AG04450 (cell line): Measurements from ENCODE around the gene FAM193B. TPM values are rescaled to one million over a fixed set of nuclear protein-coding genes. Genes with fewer than 3 reads are reported as not detected.

Experiments
- CTCF ChIA-PET: fragments of 300-600, 350-600 bp; formaldehyde crosslinking; extraction: SDS; loops from one replicate; lab custom pipeline; 2022; ENCODE audit warnings: antibody characterized with exemption, inconsistent platforms; lab: Charles Lee
- POLR2A ChIA-PET: fragments of 350-600 bp; formaldehyde crosslinking; extraction: SDS; loops from one replicate; lab custom pipeline; 2021; ENCODE audit warnings: antibody characterized with exemption, inconsistent platforms; lab: Yijun Ruan, JAX
- DNase-seq: peaks from one replicate; pipeline ENCODE4 v3.0.0-alpha.2; 2011; ENCODE audit warnings: low read depth, low spot score
- H3K27ac ChIP-seq: one replicate; pipeline ENCODE4 v1.5.1; 2012; ENCODE audit warnings: low read depth, low read length, control low read depth
- H3K27me3 ChIP-seq: one replicate; pipeline ENCODE4 v1.6.0; 2012; ENCODE audit warnings: low read length; ENCODE audit not compliant: control insufficient read depth, insufficient read depth
- H3K4me3 ChIP-seq: 2 replicates; pipeline ENCODE4 v1.5.1; 2011; ENCODE audit warnings: mild to moderate bottlenecking, low read depth, low read length, control low read depth
- H3K9me3 ChIP-seq: 2 replicates; pipeline ENCODE4 v1.5.1; 2012; ENCODE audit warnings: low read length; ENCODE audit not compliant: control insufficient read depth, insufficient read depth
- CTCF ChIP-seq: IDR thresholded peaks from 2 replicates; pipeline ENCODE4 v1.5.1; 2011; ENCODE audit warnings: low read depth, low read length, control low read depth, inconsistent platforms
- polyA plus RNA-seq: library from polyadenylated mRNA; depleted of rRNA; stranded (reverse); fragments of >200 nt; gene quantifications from 2 replicates; pipeline ENCODE4 v1.2.3, GENCODE V29; 2011

Gene FAM193B
- polyA plus RNA-seq, 1 experiment, result 30.1 TPM

- ChIA-PET POLR2A (no interaction called here), CTCF (interaction anchor here (1.1 kb wide), 1 partner anchor 23 kb away, joined by 4 read pairs; no protein-coding TSS in a partner anchor)
- Histone ChIP-seq H3K9me3 (no peaks in the 10 kb centered on the region; the same call in 1 of the 2 replicates), H3K27me3 (no peaks in the 10 kb centered on the region), H3K27ac (no peak overlapping the region), H3K4me3 (no peak overlapping the region)
- no peak for DNase-seq
- TF ChIP-seq CTCF, result no peak
These were observed 30.4 kb downstream of the FAM193B start for GRCh38 chr5:177523711-177524538.

GRCh38 chr5:177520916-177521513 lies 33.3 kb downstream of the FAM193B start:
- Histone ChIP-seq H3K9me3 (no peaks in the 10 kb centered on the region; the same call in 1 of the 2 replicates), H3K27ac (no peak overlapping the region), H3K27me3 (no peaks in the 10 kb centered on the region), H3K4me3 (no peak overlapping the region)
- POLR2A ChIA-PET, result interaction anchor here (0.6 to 1.3 kb wide), 2 partner anchors 25 to 28 kb away, joined by 6 to 7 read pairs; no protein-coding TSS in a partner anchor
- TF ChIP-seq CTCF, result peak; percentile 20
- DNase-seq, result no peak
- CTCF ChIA-PET, result interaction anchor here (0.5 to 1.2 kb wide), 2 partner anchors 22 to 25 kb away, joined by 3 to 4 read pairs; no protein-coding TSS in a partner anchor

GRCh38 chr5:177520271-177520670 lies 34.1 kb downstream of the FAM193B start:
- no peak for DNase-seq
- Histone ChIP-seq H3K27ac (no peak overlapping the region), H3K27me3 (no peaks in the 10 kb centered on the region), H3K9me3 (no peaks in the 10 kb centered on the region; the same call in 1 of the 2 replicates), H3K4me3 (no peak overlapping the region)
- ChIA-PET CTCF (no interaction called here), POLR2A (interaction anchor here (0.6 kb wide), 1 partner anchor 29 kb away, joined by 6 read pairs; no protein-coding TSS in a partner anchor)
- TF ChIP-seq CTCF, result no peak

- no peaks in the 10 kb centered on the region; the same call in 1 of the 2 replicates for H3K9me3 ChIP-seq
- ChIA-PET CTCF (no interaction called here), POLR2A (no interaction called here)
- no peak overlapping the region for H3K4me3 ChIP-seq
- DNase-seq, result no peak
- no peak for TF ChIP-seq CTCF
- no peak overlapping the region for H3K27ac ChIP-seq
- H3K27me3 ChIP-seq, result no peaks in the 10 kb centered on the region
These were observed 34.7 kb downstream of the FAM193B start for GRCh38 chr5:177519463-177520235.
